AG10803 (cell line): ENCODE measurements around the gene PODNL1.

ENCODE experiments used
- DNase-seq: peaks from one replicate; pipeline ENCODE4 v3.0.0; 2010; ENCODE audit warnings: low read depth
- H3K4me3 ChIP-seq: 2 replicates; pipeline ENCODE4 v1.5.1; 2011; ENCODE audit warnings: mild to moderate bottlenecking, low read length, control low read depth
- CTCF ChIP-seq: conservative IDR thresholded peaks from 2 replicates; pipeline ENCODE4 v1.5.1; 2011; ENCODE audit warnings: mild to moderate bottlenecking, low read length, control low read depth, inconsistent platforms

Gene PODNL1

GRCh38 chr19:13983213-13983889 lies 45.1 kb upstream of the PODNL1 start:
- no peak for TF ChIP-seq CTCF
- no peak for DNase-seq
- no peak overlapping the region for H3K4me3 ChIP-seq

GRCh38 chr19:13982773-13983172 lies 44.6 kb upstream of the PODNL1 start:
- H3K4me3 ChIP-seq, result no peak overlapping the region
- no peak for TF ChIP-seq CTCF
- no peak for DNase-seq

- DNase-seq, result no peak
- TF ChIP-seq CTCF, result no peak
- no peak overlapping the region for H3K4me3 ChIP-seq
Measured at GRCh38 chr19:13981988-13982501, 43.8 kb upstream of the PODNL1 start.

- no peak overlapping the region for H3K4me3 ChIP-seq
- DNase-seq, result no peak
- TF ChIP-seq CTCF, result no peak
Measured at GRCh38 chr19:13981467-13981866, 43.2 kb upstream of the PODNL1 start.

GRCh38 chr19:13981021-13981420 lies 42.8 kb upstream of the PODNL1 start:
- no peak for TF ChIP-seq CTCF
- H3K4me3 ChIP-seq, result no peak overlapping the region
- no peak for DNase-seq

GRCh38 chr19:13980340-13980739 lies 42.1 kb upstream of the PODNL1 start:
- no peak for TF ChIP-seq CTCF
- no peak for DNase-seq
- no peak overlapping the region for H3K4me3 ChIP-seq

GRCh38 chr19:13979686-13980085 lies 41.5 kb upstream of the PODNL1 start:
- no peak overlapping the region for H3K4me3 ChIP-seq
- no peak for DNase-seq
- TF ChIP-seq CTCF, result no peak
